Measurements from ENCODE around the gene CFAP43.

DNA sequence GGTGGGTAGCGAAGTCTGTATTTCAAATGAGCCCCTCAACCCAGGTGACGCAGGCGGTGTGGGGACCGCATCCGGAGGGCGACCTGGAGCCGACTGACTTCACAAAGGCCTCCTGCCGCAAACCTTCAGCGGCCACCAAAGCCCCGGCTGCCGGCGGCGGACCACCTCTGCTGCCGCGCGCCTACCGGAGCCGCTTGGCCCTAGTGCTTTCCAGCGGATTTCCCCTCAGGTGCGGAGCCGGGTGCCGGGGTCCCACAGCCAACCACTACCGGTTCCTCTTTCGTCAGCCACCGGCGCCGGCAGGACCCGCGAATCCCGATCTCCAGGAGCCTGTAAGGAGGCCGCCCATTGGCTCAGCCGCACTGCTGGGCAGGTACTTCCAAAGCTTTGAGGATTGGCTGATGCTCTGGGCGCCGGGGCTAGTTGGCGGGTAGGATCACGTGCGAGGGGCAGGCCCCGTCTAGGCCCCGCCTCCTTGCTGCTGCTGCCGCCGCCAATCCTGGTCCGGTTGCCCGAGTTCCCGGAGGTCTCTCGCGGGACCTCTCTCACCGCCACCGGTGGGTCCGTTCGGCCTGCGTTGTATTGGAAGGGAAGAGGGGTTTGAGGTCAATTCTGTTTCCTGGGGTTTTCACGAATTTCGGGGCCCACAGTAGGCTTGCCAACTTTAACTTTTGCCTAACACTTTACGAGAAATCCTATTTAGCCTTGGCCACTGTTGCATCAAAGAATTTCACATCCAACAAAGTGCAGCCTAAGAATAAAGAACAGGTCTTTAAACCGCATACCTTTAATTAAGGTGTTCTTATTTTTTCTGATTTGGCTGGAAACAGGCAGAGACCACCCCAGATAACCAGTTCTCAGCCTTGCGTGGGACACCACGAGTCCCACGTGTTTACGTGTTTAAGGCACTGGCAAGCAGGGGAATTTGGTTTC lies 36.8 kb upstream of the CFAP43 start, which contains the start of gene GSTO2:
- TF ChIP-seq TAF1 (IDR thresholded peaks at IDR 0.05; ENCODE audit: borderline replicate concordance, insufficient read depth, low read length) (peak; percentile 82; the same call in 1 of the 2 replicates), SIN3A (IDR thresholded peaks at IDR 0.05; ENCODE audit: borderline replicate concordance, insufficient read depth, low read length) (no peak)

Measured in PFSK-1 (cell line).